ENCODE measurements around the gene POLR3E.
A peak's percentile ranks its signal among the peaks of the same experiment; 100 is the strongest.
"Not testable (repeated sequence)": the region's sequence is repeated elsewhere in the genome, so short reads cannot be mapped to it uniquely, and the experiment has no call there.

POLR3E gene

GRCh38 chr16:22366371-22366770, 69.2 kb downstream of the POLR3E start:
- DNase-seq (ENCODE audit: low spot score), result no peak

GRCh38 chr16:22366889-22367288, 69.7 kb downstream of the POLR3E start:
- no peak for DNase-seq (ENCODE audit: low spot score)

DNA sequence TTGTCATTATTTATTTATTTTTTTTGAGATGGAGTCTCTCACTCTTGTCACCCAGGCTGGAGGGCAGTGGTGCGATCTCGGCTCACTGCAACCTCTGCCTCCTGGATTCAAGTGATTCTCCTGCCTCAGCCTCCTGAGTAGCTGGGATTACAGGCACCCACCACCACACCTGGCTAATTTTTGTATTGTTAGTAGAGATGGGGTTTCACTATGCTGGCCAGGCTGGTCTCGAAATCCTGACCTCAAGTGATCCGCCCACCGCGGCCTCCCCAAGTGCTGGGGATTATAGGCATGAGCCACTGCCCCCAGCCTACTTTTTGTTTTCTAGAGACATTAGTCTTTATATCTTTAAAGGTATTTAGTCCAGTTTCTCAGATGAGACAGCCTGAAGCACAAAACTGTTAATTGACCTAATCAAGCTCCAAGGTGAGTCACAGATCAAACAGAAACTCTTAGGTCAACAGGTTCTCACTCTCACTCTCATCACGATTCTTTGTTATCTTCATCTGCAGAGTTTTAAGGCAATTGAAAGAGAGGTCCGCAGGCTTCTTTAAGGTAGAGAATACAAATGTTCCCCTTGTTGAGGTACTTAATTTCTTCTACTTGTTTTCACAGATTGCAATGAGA, 71.1 kb downstream of the POLR3E start:
- not testable (repeated sequence) for DNase-seq (ENCODE audit: low spot score)

DNA sequence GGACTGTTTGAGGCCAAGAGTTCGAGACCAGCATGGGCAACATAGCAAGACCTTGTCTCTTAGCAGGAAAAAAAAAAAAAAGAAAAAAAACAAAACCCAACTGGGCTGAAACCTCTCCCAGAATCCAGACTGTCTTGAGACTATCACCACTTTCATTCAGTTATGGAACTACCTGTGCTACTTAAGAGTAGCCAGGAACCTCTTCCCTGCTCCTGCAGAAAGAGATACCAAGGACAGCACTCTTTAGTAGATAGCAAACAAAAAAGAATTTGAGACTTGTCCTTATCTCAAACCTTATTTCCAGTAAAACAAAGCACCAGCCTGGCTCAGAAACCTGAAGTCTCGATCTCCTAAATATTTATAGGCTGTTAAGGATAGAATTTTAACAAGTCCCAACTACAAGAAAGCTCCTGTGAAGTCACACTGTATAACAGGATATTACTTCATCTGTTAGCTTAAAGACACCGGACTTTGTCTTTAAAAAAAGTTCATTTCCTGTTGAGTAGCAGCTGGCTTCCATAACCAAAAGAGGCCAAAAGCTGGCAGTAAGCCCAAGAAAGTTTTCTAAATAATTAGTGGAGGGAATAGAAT, 72.1 kb downstream of the POLR3E start:
- DNase-seq (ENCODE audit: low spot score), result no peak

- DNase-seq (ENCODE audit: low spot score), result no peak
Measured at GRCh38 chr16:22370038-22370820, 73.0 kb downstream of the POLR3E start.

- DNase-seq (ENCODE audit: low spot score), result no peak
Measured at GRCh38 chr16:22372882-22373661, 75.9 kb downstream of the POLR3E start.

- DNase-seq (ENCODE audit: low spot score), result peak; percentile 77
Measured at GRCh38 chr16:22373662-22374310, 76.6 kb downstream of the POLR3E start.

GRCh38 chr16:22374311-22375116, 77.3 kb downstream of the POLR3E start, which contains the start of gene CDR2:
TSS of gene CDR2 (minus strand) at chr16:22374619. CDS start at chr16:22374309, 310 bp downstream.
- DNase-seq (ENCODE audit: low spot score), result peak; percentile 99

DNA sequence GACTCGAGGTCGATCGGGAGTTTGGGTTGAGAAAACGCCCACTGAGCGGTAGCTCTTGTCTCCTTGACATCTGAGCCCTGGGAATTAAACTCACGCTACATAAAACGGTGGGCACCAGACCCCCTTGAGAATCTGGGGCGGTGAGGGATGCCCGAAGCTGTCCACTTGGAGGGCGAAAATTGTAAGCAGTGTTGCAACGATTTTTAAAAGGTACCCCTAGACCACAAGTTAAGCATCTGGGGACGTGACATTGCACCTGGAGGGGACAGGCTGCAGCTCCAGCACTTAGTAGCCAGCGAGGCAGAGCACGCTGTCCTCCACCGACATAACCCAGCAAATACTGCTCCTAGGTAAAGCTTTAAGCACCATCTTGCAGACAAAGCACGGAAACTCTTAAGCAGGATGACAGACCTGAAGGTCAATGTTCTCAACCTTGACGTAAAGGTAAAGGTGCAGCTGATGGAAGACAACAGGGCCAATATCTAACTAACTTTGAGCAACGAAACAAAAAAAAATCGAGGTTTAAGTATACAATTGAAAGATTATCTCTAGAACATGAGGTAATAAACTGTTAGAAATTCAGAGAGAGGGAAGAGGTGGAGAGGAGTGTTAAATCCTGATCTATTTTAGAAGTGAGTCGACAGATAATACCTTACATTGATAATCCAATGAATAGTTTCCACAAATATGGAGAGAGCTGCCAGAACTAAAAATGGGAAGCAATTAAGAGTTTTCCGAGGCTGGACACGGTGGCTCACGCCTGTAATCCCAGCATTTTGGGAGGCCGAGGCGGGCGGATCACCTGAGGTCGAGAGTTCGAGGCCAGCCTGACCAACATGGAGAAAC, 78.1 kb downstream of the POLR3E start:
- no peak for DNase-seq (ENCODE audit: low spot score)

GRCh38 chr16:22375963-22376640, 78.9 kb downstream of the POLR3E start:
- no peak for DNase-seq (ENCODE audit: low spot score)

DNA sequence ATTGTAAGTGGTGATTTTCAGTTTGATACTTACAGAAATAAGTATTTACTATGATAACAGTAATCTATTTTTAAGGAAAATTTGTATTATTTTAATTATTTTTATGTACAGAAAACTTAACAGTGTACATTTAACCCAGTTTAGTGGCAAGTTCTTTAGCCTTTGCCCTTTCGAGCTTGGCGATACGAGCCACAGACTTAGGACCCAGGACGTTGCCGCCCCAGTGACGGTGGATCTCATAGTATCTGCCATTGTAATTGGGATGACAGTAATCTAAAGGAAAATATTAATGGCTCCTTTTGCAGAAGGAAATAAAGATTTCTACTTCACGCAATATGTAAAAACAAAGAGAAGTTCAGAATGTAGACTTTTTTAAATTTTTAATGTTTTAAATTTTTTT, 82.4 kb downstream of the POLR3E start:
- DNase-seq (ENCODE audit: low spot score), result no peak

- no peak for DNase-seq (ENCODE audit: low spot score)
Measured at GRCh38 chr16:22380529-22380928, 83.3 kb downstream of the POLR3E start.

GRCh38 chr16:22381392-22381791, 84.2 kb downstream of the POLR3E start:
- no peak for DNase-seq (ENCODE audit: low spot score)

DNA sequence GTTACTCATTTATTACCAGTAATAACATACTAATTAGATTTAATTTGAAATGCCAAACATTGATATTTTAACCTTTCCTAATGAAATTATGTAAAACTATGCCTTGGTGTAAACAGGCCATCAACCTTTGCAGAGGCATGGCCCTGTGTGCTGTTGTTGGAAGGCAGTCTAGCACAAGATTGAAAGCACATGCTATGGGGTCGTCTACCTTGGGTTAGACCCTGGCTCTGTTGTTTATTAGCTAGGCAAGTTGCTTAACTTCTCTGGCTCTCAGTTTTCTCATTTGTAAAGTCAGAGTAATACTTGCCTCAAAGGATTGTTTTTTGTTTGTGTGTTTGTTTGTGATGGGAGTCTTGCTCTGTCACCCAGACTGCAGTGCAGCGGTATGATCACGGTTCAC, 86.6 kb downstream of the POLR3E start:
- no peak for DNase-seq (ENCODE audit: low spot score)
